OCI-LY1 (cell line): ENCODE results near the gene PCDHGB4.
A peak's percentile ranks its signal among the peaks of the same experiment; 100 is the strongest.

Experiments
- CTCF ChIP-seq: fragments of 200-600 bp; sonication (generic), shearing (Covaris generic); IDR thresholded peaks from 2 replicates; pipeline ENCODE4 v1.5.1; 2017; ENCODE audit warnings: mild to moderate bottlenecking, antibody characterized with exemption, low read length, moderate library complexity, mixed read lengths
- EZH2 ChIP-seq: fragments of 200-600 bp; sonication (generic), shearing (Covaris generic); IDR thresholded peaks from 2 replicates; pipeline ENCODE4 v1.8.0; 2017; ENCODE audit warnings: borderline replicate concordance, mixed run types, mild to moderate bottlenecking, antibody characterized with exemption, low read length, moderate library complexity, mixed read lengths

GRCh38 chr5:141412854-141413539 lies 25.5 kb downstream of the PCDHGB4 start, which contains the start of gene PCDHGA10:
- TF ChIP-seq EZH2 (no peak), CTCF (peak; percentile 89)
